Heart left ventricle (tissue), 16 donors: ENCODE measurements around the gene KRTAP19-3. TPM values are rescaled to one million over a fixed set of nuclear protein-coding genes. Genes with fewer than 3 reads are reported as not detected.

Source experiments
- ATAC-seq, 4 donors: fragments of 200-7000 bp; cut with Tn5 transposase; one replicate each; pipeline ENCODE4 v1.9.1; 2020 to 2022; ENCODE audit warnings: moderate library complexity in 4 of 4, mild to moderate bottlenecking in 3 of 4, moderate number of reproducible peaks in 1 of 4
- DNase-seq, 5 donors: peaks; one replicate each; pipeline ENCODE4 v3.0.0-alpha.2; 2020
- H3K27ac ChIP-seq, 12 donors: fragments of 200-600 bp; sonication (generic) in 4 of 12; one replicate each; pipeline versions ENCODE4 v1.5.0 to v1.8.0; 2016 to 2022; ENCODE audit warnings: mild to moderate bottlenecking in 2 of 12
- H3K27me3 ChIP-seq, 9 donors: fragments of 200-600 bp; sonication (generic) in 2 of 9; one replicate each; pipeline versions ENCODE4 v1.5.1 to v1.8.0; 2016 to 2022; ENCODE audit warnings: mild to moderate bottlenecking in 3 of 9
- H3K36me3 ChIP-seq, 9 donors: fragments of 200-600 bp; sonication (generic) in 2 of 9; one replicate each; pipeline versions ENCODE4 v1.5.0 to v1.8.0; 2018 to 2022; ENCODE audit warnings: mild to moderate bottlenecking in 2 of 9
- H3K4me1 ChIP-seq, 12 donors: fragments of 200-600 bp; sonication (generic) in 4 of 12; one replicate each; pipeline versions ENCODE4 v1.5.0 to v1.8.0; 2016 to 2022; ENCODE audit warnings: mild to moderate bottlenecking in 3 of 12
- H3K4me3 ChIP-seq, 12 donors: fragments of 200-600 bp; sonication (generic) in 4 of 12; one replicate each; pipeline versions ENCODE4 v1.5.0 to v1.8.0; 2017 to 2022; ENCODE audit warnings: mild to moderate bottlenecking in 9 of 12, moderate library complexity in 4 of 12
- H3K9me3 ChIP-seq, 12 donors: fragments of 200-600 bp; sonication (generic) in 4 of 12; one replicate each; pipeline versions ENCODE4 v1.5.0 to v1.8.0; 2016 to 2022; ENCODE audit warnings: mild to moderate bottlenecking in 1 of 12
- POLR2A ChIP-seq, 2 donors: fragments of 450-650 bp; IDR thresholded peaks; one replicate each; pipeline ENCODE4 v1.6.1; 2017; ENCODE audit warnings: antibody characterized with exemption in 2 of 2, mild to moderate bottlenecking in 2 of 2, moderate library complexity in 2 of 2
- WGBS, 4 donors: extraction: QIAGEN DNeasy Blood & Tissue Kit in 2 of 4; methylation state at CpG; one replicate each; pipeline versions ENCODE4 v1.1.5 to v1.1.7; 2013 to 2018; 5-methylcytosine and 5-hydroxymethylcytosine counted together
- intact Hi-C, 10 donors: fragments of 100-400 bp; cut with DNase I; formaldehyde crosslinking; loops; one replicate each; pipeline versions ENCODE4 v1.11.1 to v1.14.2; 2022
- polyA plus RNA-seq, 2 donors: library from polyadenylated mRNA; stranded (reverse); fragments of 200-250 nt; gene quantifications; one replicate each; pipeline ENCODE4 v1.2.3, GENCODE V29; 2013
- total RNA-seq, 9 donors: library from RNA; depleted of rRNA in 2 of 9; stranded (reverse); fragments of >200 nt in 2 of 9; fragmentation: NEBNext Ultra II Directional in 3 of 9; extraction: Animal tissue kit (Norgen Biotek cat#: 25700) in 3 of 9; gene quantifications; one replicate each; pipeline versions ENCODE4 v1.1.0 to v1.2.4, GENCODE V29; 2016 to 2023
- TF ChIP-seq, protein P1 (sequence below), 12 donors: fragments of 200-600 bp; sonication (generic) in 4 of 12; IDR thresholded peaks; one replicate each; pipeline versions ENCODE4 v1.5.0 to v1.8.0; 2018 to 2022; ENCODE audit warnings: antibody characterized with exemption in 12 of 12, mild to moderate bottlenecking in 5 of 12
- donor health status: ischemic (EF 13 %, LVEDD 7.1; RV severe dilation, severe dysfunction).
- donor health status: healthy with polysubstance abuse.
- donor health status: DM: no; HTN: yes; CAD: no.
- donor health status: DM: no; HTN: no; CAD: no.
- donor health status: ischemic (EF 25% LVEDD 6.9; RV normal size, moderate dysfunction).
- donor health status: ischemic (EF 25% LVEDD 5.7; RV mildly dilated, moderate dysfunction).
- donor health status: healthy.
- donor health status: DM: yes; HTN: yes; CAD: no.
- donor health status: ischemic (EF 35%, LVEDD 5.7; RV mildly dilated, moderate dysfunction).
- donor health status: nonischemic (EF 11% LVEDD 7.7; RV severe dilation, severe dysfunction).
- donor health status: DM: yes; HTN: yes; CAD: no.
- donor health status: PGD.
- donor health status: ischemic (EF 29% LVEDD 5.4; RV normal size, mild dysfunction).
- donor health status: nonischemic (EF 23%, LVEDD 6.1; RV moderate dilation, normal function).

KRTAP19-3 gene
- total and polyA plus RNA-seq, 11 donors, result not detected

DNA sequence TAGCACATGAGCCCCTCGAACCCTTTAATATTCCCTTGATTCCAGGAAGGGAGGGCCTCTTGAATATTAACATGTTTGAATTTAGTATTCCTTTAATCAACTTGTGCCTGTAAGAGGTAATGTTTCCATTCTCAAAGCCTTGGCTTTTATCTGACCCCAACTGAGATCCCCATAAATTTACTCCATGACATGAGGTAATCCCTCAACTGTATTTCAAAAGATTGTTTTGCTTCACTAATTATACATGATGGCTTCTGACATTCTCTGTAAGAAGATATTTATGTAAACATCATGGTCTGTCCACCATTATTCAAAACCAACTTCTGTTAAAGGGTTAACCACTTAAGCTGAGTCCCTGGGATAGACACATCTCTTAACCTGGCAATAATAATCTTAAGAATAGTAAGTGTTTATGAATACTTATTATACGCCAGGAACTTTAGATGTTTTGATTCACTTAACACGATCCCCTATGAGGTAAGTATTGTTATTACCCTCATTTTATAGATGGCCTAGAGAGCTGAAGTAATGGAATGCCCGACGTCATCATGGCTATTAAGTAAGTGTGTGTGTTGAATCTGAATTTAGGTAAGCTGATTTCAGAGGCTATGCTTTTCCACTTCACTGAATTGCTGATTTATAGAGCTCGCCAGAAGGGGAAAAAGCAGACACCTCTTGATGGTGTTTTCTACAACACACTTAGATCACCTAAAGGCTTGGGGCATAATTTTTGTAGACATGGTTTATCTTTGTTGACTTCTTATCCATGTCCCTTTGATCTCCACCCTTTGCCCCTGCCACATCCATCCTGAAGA is 22.7 kb downstream of the KRTAP19-3 start:
- TF ChIP-seq POLR2A (IDR thresholded peaks at IDR 0.05), result no peak
- TF ChIP-seq, protein P1, sequence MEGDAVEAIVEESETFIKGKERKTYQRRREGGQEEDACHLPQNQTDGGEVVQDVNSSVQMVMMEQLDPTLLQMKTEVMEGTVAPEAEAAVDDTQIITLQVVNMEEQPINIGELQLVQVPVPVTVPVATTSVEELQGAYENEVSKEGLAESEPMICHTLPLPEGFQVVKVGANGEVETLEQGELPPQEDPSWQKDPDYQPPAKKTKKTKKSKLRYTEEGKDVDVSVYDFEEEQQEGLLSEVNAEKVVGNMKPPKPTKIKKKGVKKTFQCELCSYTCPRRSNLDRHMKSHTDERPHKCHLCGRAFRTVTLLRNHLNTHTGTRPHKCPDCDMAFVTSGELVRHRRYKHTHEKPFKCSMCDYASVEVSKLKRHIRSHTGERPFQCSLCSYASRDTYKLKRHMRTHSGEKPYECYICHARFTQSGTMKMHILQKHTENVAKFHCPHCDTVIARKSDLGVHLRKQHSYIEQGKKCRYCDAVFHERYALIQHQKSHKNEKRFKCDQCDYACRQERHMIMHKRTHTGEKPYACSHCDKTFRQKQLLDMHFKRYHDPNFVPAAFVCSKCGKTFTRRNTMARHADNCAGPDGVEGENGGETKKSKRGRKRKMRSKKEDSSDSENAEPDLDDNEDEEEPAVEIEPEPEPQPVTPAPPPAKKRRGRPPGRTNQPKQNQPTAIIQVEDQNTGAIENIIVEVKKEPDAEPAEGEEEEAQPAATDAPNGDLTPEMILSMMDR (IDR thresholded peaks at IDR 0.05), result no peak

DNA sequence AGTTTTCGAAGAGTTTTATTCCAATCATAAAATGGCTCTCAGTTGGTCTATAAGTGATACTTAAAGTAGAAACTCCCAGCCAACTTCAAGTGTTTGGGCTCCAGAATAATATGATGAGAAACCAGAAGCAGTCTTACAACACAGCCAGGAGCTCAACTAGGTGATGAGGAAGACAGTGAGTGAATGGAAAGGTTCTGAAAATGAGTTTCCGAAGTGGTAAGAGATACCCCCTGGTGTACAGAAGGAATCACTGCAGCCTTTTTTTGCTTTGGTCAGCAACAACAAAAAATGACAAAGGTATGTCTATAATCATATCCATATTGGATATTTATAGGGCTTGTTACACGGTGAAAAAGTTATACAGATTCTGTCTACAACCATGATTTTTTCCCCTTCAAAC is 28.1 kb downstream of the KRTAP19-3 start:
- ATAC-seq (no peak), DNase-seq (no peak)
- intact Hi-C loops, result no loop called here
- TF ChIP-seq, protein P1 (IDR thresholded peaks at IDR 0.05), result peak in 6 of 12 donors; percentile 13 to 48 (median 40)
- TF ChIP-seq POLR2A (IDR thresholded peaks at IDR 0.05), result no peak
- Histone ChIP-seq H3K9me3 (no peaks in the 10 kb centered on the region), H3K36me3 (no peaks in the 10 kb centered on the region), H3K27me3 (no peaks in the 10 kb centered on the region), H3K4me1 (no peaks in the 10 kb centered on the region), H3K4me3 (no peak overlapping the region), H3K27ac (no peak overlapping the region)
- 57 to 68% (median 61%) methylated on average over 3 of the region's 3 CpGs for WGBS, 4 donors

More for the DNA sequence above, 22.7 kb downstream of the KRTAP19-3 start:
- intact Hi-C loops, result no loop called here
- H3K4me3 ChIP-seq, result no peak overlapping the region
- no peaks in the 10 kb centered on the region for H3K4me1 ChIP-seq
- DNase-seq (no peak), ATAC-seq (no peak)
- WGBS, 4 donors, result 75 to 85% (median 79%) methylated on average over 6 of the region's 6 CpGs
- H3K36me3 ChIP-seq, result no peaks in the 10 kb centered on the region
- H3K27ac ChIP-seq, result no peak overlapping the region
- no peaks in the 10 kb centered on the region for H3K27me3 ChIP-seq
- H3K9me3 ChIP-seq, result no peaks in the 10 kb centered on the region

DNA sequence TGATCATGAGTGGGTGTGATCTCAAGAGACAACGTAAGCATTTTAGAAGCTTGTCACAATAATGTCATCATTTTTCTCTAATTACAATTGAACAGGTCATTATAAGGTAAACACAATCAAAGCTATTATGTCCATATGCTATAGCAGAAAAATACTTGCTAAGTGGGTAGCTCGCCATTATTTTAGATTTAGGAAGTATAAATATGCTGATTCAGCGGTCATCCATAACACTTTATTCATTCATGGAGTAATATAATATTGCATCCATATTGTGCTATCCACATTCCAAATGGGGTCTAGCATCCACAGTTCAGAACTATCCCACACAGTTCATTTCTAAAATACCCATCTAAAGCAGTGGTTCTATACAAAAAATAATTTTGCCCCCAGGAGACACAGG is 43.3 kb downstream of the KRTAP19-3 start:
- H3K4me1 ChIP-seq, result no peaks in the 10 kb centered on the region
- H3K27ac ChIP-seq, result no peak overlapping the region
- no peak for DNase-seq
- H3K36me3 ChIP-seq, result no peaks in the 10 kb centered on the region
- 84 to 89% (median 85%) methylated on average over 3 of the region's 3 CpGs for WGBS, 4 donors
- no peaks in the 10 kb centered on the region for H3K27me3 ChIP-seq
- H3K4me3 ChIP-seq, result no peak overlapping the region
- TF ChIP-seq POLR2A (IDR thresholded peaks at IDR 0.05), result no peak
- TF ChIP-seq, protein P1 (IDR thresholded peaks at IDR 0.05), result no peak
- intact Hi-C loops, result loop anchor here in 6 of 10 donors (5.0 to 10.0 kb wide), 3 partner anchors 284 to 636 kb away; no protein-coding TSS in a partner anchor
- no peaks in the 10 kb centered on the region for H3K9me3 ChIP-seq
- no peak for ATAC-seq

DNA sequence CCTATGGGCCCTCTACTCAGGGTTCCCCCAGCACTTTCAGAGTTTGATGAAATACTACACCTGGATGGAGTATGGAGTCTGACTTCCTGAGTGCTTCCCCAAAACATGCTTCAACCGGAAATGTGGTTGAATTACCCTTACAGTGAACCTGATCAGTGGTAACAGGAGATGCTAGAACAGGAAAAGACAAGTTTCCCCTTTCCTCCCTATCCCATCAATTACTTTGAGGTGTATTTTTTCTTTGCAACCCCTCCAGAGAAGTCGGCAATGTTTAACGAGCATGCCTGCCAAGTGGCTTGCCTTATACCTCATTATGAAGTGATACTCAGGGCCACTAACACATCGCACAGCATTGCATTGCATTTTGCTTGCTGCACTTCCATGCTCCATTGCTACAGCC is 44.8 kb downstream of the KRTAP19-3 start:
- ATAC-seq, result no peak
- WGBS, 4 donors, result 56 to 75% (median 65%) methylated on average over 4 of the region's 4 CpGs
- Histone ChIP-seq H3K4me1 (no peaks in the 10 kb centered on the region), H3K9me3 (no peaks in the 10 kb centered on the region), H3K36me3 (no peaks in the 10 kb centered on the region), H3K27me3 (no peaks in the 10 kb centered on the region), H3K27ac (no peak overlapping the region), H3K4me3 (no peak overlapping the region)
- no peak for TF ChIP-seq POLR2A (IDR thresholded peaks at IDR 0.05)
- TF ChIP-seq, protein P1 (IDR thresholded peaks at IDR 0.05), result no peak
- no peak for DNase-seq
- intact Hi-C loops, result loop anchor here in 6 of 10 donors (5.0 to 10.0 kb wide), 3 partner anchors 285 to 638 kb away; no protein-coding TSS in a partner anchor
